Keratinocyte (primary cell): ENCODE results near the gene USP13. TPM values are rescaled to one million over a fixed set of nuclear protein-coding genes. Genes with fewer than 3 reads are reported as not detected.
"Not testable (repeated sequence)": the region's sequence is repeated elsewhere in the genome, so short reads cannot be mapped to it uniquely, and the experiment has no call there.

Experiments
- DNase-seq: peaks from one replicate; pipeline ENCODE4 v3.0.0-alpha.2; 2011; ENCODE audit warnings: low read depth, missing footprints, low spot score
- FAIRE-seq: peaks from 2 replicates; lab custom pipeline; 2011; peaks lifted over from hg19 to GRCh38; lab: Jason Lieb, UNC
- H2AFZ ChIP-seq: 2 replicates; pipeline ENCODE4 v1.6.0; 2012; ENCODE audit warnings: low read length, control low read depth, inconsistent platforms; ENCODE audit not compliant: control insufficient read depth
- H3K27ac ChIP-seq: 2 replicates; pipeline ENCODE4 v1.5.1; 2011; ENCODE audit warnings: low read length; ENCODE audit not compliant: control insufficient read depth, insufficient read depth
- H3K27me3 ChIP-seq: 3 replicates; pipeline ENCODE4 v1.6.0; 2011; ENCODE audit warnings: low read length; ENCODE audit not compliant: control insufficient read depth, insufficient read depth; ENCODE audit errors: extremely low read depth
- H3K36me3 ChIP-seq, 2 experiments: 2 replicates in 1 of 2; 3 replicates in 1 of 2; pipeline ENCODE4 v1.5.1; 2011; ENCODE audit warnings: low read length in 2 of 2, mild to moderate bottlenecking in 1 of 2; ENCODE audit not compliant: control insufficient read depth in 2 of 2, insufficient read depth in 2 of 2; ENCODE audit errors: extremely low read depth in 1 of 2
- H3K4me1 ChIP-seq: 3 replicates; pipeline ENCODE4 v1.5.1; 2011; ENCODE audit warnings: low read length; ENCODE audit not compliant: control insufficient read depth, insufficient read depth; ENCODE audit errors: extremely low read depth
- H3K4me2 ChIP-seq: 3 replicates; pipeline ENCODE4 v1.6.0; 2011; ENCODE audit warnings: low read depth, low read length; ENCODE audit not compliant: control insufficient read depth, insufficient read depth; ENCODE audit errors: extremely low read depth
- H3K4me3 ChIP-seq, 3 experiments: fragments of 200-600 bp in 1 of 3; sonication (generic) in 1 of 3; 2 replicates in 2 of 3; 3 replicates in 1 of 3; pipeline ENCODE4 v1.5.1; 2011 to 2016; ENCODE audit warnings: low read length in 3 of 3, mild to moderate bottlenecking in 3 of 3, control low read depth in 2 of 3, inconsistent platforms in 1 of 3, low read depth in 1 of 3, mixed read lengths in 1 of 3, mixed run types in 1 of 3, moderate library complexity in 1 of 3; ENCODE audit not compliant: control insufficient read depth in 2 of 3, insufficient read depth in 2 of 3; ENCODE audit errors: extremely low read depth in 1 of 3
- H3K79me2 ChIP-seq: 2 replicates; pipeline ENCODE4 v1.6.0; 2012; ENCODE audit warnings: low read length; ENCODE audit not compliant: control insufficient read depth, insufficient read depth
- H3K9ac ChIP-seq: 3 replicates; pipeline ENCODE4 v1.6.0; 2011; ENCODE audit warnings: low read length; ENCODE audit not compliant: control insufficient read depth, insufficient read depth; ENCODE audit errors: extremely low read depth
- H3K9me1 ChIP-seq: 3 replicates; pipeline ENCODE4 v1.6.0; 2011; ENCODE audit warnings: low read length; ENCODE audit not compliant: control insufficient read depth, insufficient read depth; ENCODE audit errors: extremely low read depth
- H3K9me3 ChIP-seq: 2 replicates; pipeline ENCODE4 v1.5.1; 2012; ENCODE audit warnings: low read depth, low read length; ENCODE audit not compliant: control insufficient read depth
- H4K20me1 ChIP-seq: 3 replicates; pipeline ENCODE4 v1.6.0; 2011; ENCODE audit warnings: low read length; ENCODE audit not compliant: control insufficient read depth, insufficient read depth; ENCODE audit errors: extremely low read depth
- EZH2 ChIP-seq: IDR thresholded peaks from one replicate; pipeline ENCODE4 v1.6.1; 2012; ENCODE audit warnings: inconsistent platforms, mild to moderate bottlenecking, low read length, moderate library complexity
- dilution Hi-C: fragments of 300-500 bp; cut with MboI; formaldehyde crosslinking; loops from one replicate; pipeline ENCODE4 v1.7.0; 2020; ENCODE audit warnings: low sequenced_read_pairs; ENCODE audit not compliant: extremely low pct_ligation_motif_present
- polyA plus RNA-seq, 5 experiments: library from polyadenylated mRNA; depleted of rRNA in 3 of 5; stranded (reverse) in 3 of 5; stranded (forward) in 1 of 5; unstranded in 1 of 5; fragments of >200 nt; gene quantifications; 1 replicate in 1 of 5; 2 replicates in 3 of 5; 3 replicates in 1 of 5; pipeline versions ENCODE4 v1.2.1 to v1.2.3, GENCODE V29; 2011 to 2012; ENCODE audit warnings: missing spikeins in 2 of 5, low read depth in 1 of 5, low replicate concordance in 1 of 5
- TF ChIP-seq, protein P1 (sequence below), 3 experiments: IDR thresholded peaks in 1 of 3; conservative IDR thresholded peaks in 1 of 3; optimal IDR thresholded peaks in 1 of 3; 2 replicates in 2 of 3; 3 replicates in 1 of 3; pipeline versions ENCODE3 to v1.5.1; 2011; ENCODE audit warnings: low read length in 3 of 3, mild to moderate bottlenecking in 3 of 3, moderate library complexity in 2 of 3, control low read depth in 1 of 3, inconsistent platforms in 1 of 3; ENCODE audit not compliant: insufficient read depth in 2 of 3; ENCODE audit errors: extremely low read depth in 1 of 3

USP13 gene
- polyA plus RNA-seq, 1 donor (not counting 4 experiments of a cell fraction or from before 2014, with no cell fraction given), result 3.3 TPM

GRCh38 chr3:179775416-179776122, 122.7 kb downstream of the USP13 start:
- H3K79me2 ChIP-seq, result no peaks in the 10 kb centered on the region
- FAIRE-seq (no peak), DNase-seq (no peak)
- H3K9me1 ChIP-seq, result no peaks in the 10 kb centered on the region
- no peak overlapping the region for H3K4me3 ChIP-seq
- H3K27ac ChIP-seq, result no peak overlapping the region
- no peaks in the 10 kb centered on the region for H3K9me3 ChIP-seq
- H3K9ac ChIP-seq, result no peak overlapping the region
- H4K20me1 ChIP-seq, result no peaks in the 10 kb centered on the region
- dilution Hi-C loops, result no loop called here
- no peaks in the 10 kb centered on the region for H3K27me3 ChIP-seq
- no peak for TF ChIP-seq EZH2
- TF ChIP-seq, protein P1, sequence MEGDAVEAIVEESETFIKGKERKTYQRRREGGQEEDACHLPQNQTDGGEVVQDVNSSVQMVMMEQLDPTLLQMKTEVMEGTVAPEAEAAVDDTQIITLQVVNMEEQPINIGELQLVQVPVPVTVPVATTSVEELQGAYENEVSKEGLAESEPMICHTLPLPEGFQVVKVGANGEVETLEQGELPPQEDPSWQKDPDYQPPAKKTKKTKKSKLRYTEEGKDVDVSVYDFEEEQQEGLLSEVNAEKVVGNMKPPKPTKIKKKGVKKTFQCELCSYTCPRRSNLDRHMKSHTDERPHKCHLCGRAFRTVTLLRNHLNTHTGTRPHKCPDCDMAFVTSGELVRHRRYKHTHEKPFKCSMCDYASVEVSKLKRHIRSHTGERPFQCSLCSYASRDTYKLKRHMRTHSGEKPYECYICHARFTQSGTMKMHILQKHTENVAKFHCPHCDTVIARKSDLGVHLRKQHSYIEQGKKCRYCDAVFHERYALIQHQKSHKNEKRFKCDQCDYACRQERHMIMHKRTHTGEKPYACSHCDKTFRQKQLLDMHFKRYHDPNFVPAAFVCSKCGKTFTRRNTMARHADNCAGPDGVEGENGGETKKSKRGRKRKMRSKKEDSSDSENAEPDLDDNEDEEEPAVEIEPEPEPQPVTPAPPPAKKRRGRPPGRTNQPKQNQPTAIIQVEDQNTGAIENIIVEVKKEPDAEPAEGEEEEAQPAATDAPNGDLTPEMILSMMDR (optimal IDR thresholded peaks at IDR 0.05 in 1 of 3, IDR thresholded peaks at IDR 0.05 in 1 of 3, conservative IDR thresholded peaks at IDR 0.05 in 1 of 3; ENCODE audit: extremely low read depth in 1 of 3, insufficient read depth in 2 of 3, low read length in 3 of 3), result no peak
- H2AFZ ChIP-seq, result no peak overlapping the region
- H3K36me3 ChIP-seq, result no peaks in the 10 kb centered on the region
- no peaks in the 10 kb centered on the region for H3K4me1 ChIP-seq
- no peak overlapping the region for H3K4me2 ChIP-seq

DNA sequence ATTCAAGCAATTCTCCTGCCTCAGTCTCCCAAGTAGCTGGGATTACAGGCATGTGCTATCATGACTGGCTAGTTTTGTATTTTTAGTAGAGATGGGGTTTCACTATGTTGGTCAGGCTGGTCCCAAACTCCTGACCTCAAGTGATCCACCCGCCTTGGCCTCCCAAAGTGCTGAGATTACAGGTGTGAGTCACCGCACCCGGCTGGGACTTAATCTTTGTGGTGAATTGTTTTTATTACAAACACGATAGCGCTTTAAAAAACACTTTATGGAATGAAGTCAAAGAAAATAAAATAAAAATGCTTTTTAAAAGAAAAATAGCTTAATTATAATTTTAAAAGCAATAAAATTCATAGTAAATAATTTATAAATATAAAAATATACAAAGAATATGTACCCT, 130.0 kb downstream of the USP13 start:
- dilution Hi-C loops, DNase-seq, FAIRE-seq: not testable (repeated sequence)

GRCh38 chr3:179788996-179789395, 136.2 kb downstream of the USP13 start:
- Histone ChIP-seq H3K36me3 (no peaks in the 10 kb centered on the region), H3K9me1 (no peaks in the 10 kb centered on the region)
- no peak for TF ChIP-seq EZH2
- TF ChIP-seq, protein P1 (optimal IDR thresholded peaks at IDR 0.05 in 1 of 3, IDR thresholded peaks at IDR 0.05 in 1 of 3, conservative IDR thresholded peaks at IDR 0.05 in 1 of 3; ENCODE audit: extremely low read depth in 1 of 3, insufficient read depth in 2 of 3, low read length in 3 of 3), result no peak

More for the DNA sequence above, 130.0 kb downstream of the USP13 start:
- H3K27me3 ChIP-seq, H3K4me2 ChIP-seq, H2AFZ ChIP-seq, H3K36me3 ChIP-seq, H4K20me1 ChIP-seq, H3K9ac ChIP-seq, H3K9me1 ChIP-seq, H3K4me1 ChIP-seq, H3K4me3 ChIP-seq, H3K27ac ChIP-seq, H3K79me2 ChIP-seq, H3K9me3 ChIP-seq: not testable (repeated sequence)

More at GRCh38 chr3:179788996-179789395, 136.2 kb downstream of the USP13 start:
- Histone ChIP-seq H3K9me3 (no peaks in the 10 kb centered on the region), H3K4me2 (no peak overlapping the region), H3K27ac (no peak overlapping the region), H3K4me3 (no peak overlapping the region), H4K20me1 (no peaks in the 10 kb centered on the region), H2AFZ (no peak overlapping the region), H3K9ac (no peak overlapping the region), H3K4me1 (no peaks in the 10 kb centered on the region), H3K79me2 (no peaks in the 10 kb centered on the region), H3K27me3 (no peaks in the 10 kb centered on the region)
- DNase-seq (no peak), FAIRE-seq (no peak)
- dilution Hi-C loops, result no loop called here
